Measurements from ENCODE around the gene EPM2A.

EPM2A gene

DNA sequence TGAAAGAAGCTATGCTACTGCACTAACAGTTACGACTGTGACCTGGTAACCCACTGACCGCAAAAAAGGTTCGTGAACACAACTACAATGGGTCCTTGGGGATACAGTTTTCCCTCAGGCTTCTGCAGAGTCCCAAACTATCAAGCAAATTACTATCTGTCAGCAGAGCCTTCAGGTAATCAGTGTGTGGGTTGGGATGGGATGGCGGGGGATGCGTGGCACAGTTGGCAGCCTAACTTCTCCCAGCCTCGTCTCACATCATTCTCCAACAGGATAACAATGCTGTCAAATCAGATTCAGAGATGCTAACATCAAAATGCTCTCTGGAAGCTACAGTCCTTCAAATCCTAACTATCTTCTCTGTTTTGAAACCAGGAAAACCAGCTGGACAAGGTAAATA, 102.3 kb downstream of the EPM2A start:
- Histone ChIP-seq H4K20me1 (ENCODE audit: low read depth, low read length) (no peaks in the 10 kb centered on the region), H3K79me2 (ENCODE audit: insufficient read depth, low read length) (no peaks in the 10 kb centered on the region), H3K4me2 (ENCODE audit: low read depth, low read length, poor library complexity, severe bottlenecking) (no peak overlapping the region), H3K27ac (ENCODE audit: low read depth, low read length) (no peak overlapping the region), H3K27me3 (ENCODE audit: low read length) (no peaks in the 10 kb centered on the region), H3K9me3 (ENCODE audit: insufficient read depth, low read length) (no peaks in the 10 kb centered on the region), H3F3A (ENCODE audit: insufficient read depth) (no peaks in the 10 kb centered on the region), H3K36me3 (ENCODE audit: low read length) (no peaks in the 10 kb centered on the region), H3K4me3 (ENCODE audit: insufficient read depth, low read length, poor library complexity, severe bottlenecking) (no peak overlapping the region), H3K9ac (ENCODE audit: low read length) (no peak overlapping the region), H2AFZ (ENCODE audit: low read depth, low read length, severe bottlenecking) (no peak overlapping the region), H3K9me2 (replicated peaks; ENCODE audit: insufficient read depth, low read length) (no peaks in the 10 kb centered on the region)
- TF ChIP-seq EZH2phosphoT487 (conservative IDR thresholded peaks at IDR 0.05; ENCODE audit: low read length): no peak
- TF ChIP-seq, protein P1, sequence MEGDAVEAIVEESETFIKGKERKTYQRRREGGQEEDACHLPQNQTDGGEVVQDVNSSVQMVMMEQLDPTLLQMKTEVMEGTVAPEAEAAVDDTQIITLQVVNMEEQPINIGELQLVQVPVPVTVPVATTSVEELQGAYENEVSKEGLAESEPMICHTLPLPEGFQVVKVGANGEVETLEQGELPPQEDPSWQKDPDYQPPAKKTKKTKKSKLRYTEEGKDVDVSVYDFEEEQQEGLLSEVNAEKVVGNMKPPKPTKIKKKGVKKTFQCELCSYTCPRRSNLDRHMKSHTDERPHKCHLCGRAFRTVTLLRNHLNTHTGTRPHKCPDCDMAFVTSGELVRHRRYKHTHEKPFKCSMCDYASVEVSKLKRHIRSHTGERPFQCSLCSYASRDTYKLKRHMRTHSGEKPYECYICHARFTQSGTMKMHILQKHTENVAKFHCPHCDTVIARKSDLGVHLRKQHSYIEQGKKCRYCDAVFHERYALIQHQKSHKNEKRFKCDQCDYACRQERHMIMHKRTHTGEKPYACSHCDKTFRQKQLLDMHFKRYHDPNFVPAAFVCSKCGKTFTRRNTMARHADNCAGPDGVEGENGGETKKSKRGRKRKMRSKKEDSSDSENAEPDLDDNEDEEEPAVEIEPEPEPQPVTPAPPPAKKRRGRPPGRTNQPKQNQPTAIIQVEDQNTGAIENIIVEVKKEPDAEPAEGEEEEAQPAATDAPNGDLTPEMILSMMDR (IDR thresholded peaks at IDR 0.05; ENCODE audit: insufficient read depth, low read length, poor library complexity, severe bottlenecking): no peak

DNA sequence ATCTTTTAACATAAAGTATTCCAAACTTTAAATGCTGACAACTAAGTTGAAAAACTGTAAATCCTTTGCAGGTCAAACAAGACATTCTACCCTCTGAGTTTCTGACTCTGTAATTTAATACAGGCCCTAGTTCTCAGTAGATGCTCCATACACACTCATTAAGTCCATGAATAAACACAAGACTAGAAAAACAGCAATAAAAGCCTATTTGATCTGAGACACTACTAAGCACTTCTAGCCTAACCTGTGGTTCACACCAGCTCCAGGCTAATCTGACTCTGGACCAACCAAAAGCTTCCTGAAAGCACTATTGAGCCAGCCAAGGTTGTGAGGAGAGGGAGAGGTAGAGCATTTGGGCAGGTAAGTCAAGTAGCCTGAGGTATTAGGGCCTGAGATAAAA, 103.9 kb downstream of the EPM2A start:
- Histone ChIP-seq H3K4me2 (ENCODE audit: low read depth, low read length, poor library complexity, severe bottlenecking) (no peak overlapping the region), H3K9me2 (replicated peaks; ENCODE audit: insufficient read depth, low read length) (no peaks in the 10 kb centered on the region), H3K27me3 (ENCODE audit: low read length) (no peaks in the 10 kb centered on the region), H2AFZ (ENCODE audit: low read depth, low read length, severe bottlenecking) (no peak overlapping the region), H3K9ac (ENCODE audit: low read length) (no peak overlapping the region), H3K9me3 (ENCODE audit: insufficient read depth, low read length) (no peaks in the 10 kb centered on the region), H3K36me3 (ENCODE audit: low read length) (no peaks in the 10 kb centered on the region), H3F3A (ENCODE audit: insufficient read depth) (no peaks in the 10 kb centered on the region), H3K79me2 (ENCODE audit: insufficient read depth, low read length) (no peaks in the 10 kb centered on the region), H3K4me3 (ENCODE audit: insufficient read depth, low read length, poor library complexity, severe bottlenecking) (no peak overlapping the region), H4K20me1 (ENCODE audit: low read depth, low read length) (no peaks in the 10 kb centered on the region), H3K27ac (ENCODE audit: low read depth, low read length) (no peak overlapping the region)
- no peak for TF ChIP-seq EZH2phosphoT487 (conservative IDR thresholded peaks at IDR 0.05; ENCODE audit: low read length)
- TF ChIP-seq, protein P1 (IDR thresholded peaks at IDR 0.05; ENCODE audit: insufficient read depth, low read length, poor library complexity, severe bottlenecking): no peak

DNA sequence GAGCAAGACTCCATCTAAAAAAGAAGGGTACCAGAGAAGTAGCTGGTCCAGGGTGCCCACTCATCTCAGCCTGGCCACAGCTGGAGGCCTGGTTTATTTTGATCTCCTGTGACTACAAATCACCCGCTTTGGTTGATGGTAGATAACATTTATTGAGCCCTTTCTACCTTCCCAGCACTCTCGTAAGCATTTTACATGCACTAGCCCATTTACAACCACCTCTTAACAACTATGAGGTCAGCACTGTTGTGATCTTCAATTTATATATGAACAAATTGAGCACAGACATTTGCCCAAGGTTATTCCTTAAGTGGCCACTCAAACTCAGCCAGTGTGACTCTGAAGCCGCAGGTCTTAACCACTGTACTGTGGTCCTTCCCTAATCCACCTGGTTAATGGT, 104.7 kb downstream of the EPM2A start:
- no peaks in the 10 kb centered on the region for H3K79me2 ChIP-seq (ENCODE audit: insufficient read depth, low read length)
- H3K27me3 ChIP-seq (ENCODE audit: low read length): no peaks in the 10 kb centered on the region
- H3F3A ChIP-seq (ENCODE audit: insufficient read depth): no peaks in the 10 kb centered on the region
- H3K4me3 ChIP-seq (ENCODE audit: insufficient read depth, low read length, poor library complexity, severe bottlenecking): no peak overlapping the region
- H3K4me2 ChIP-seq (ENCODE audit: low read depth, low read length, poor library complexity, severe bottlenecking): no peak overlapping the region
- H3K9me2 ChIP-seq (replicated peaks; ENCODE audit: insufficient read depth, low read length): no peaks in the 10 kb centered on the region
- no peaks in the 10 kb centered on the region for H4K20me1 ChIP-seq (ENCODE audit: low read depth, low read length)
- no peak overlapping the region for H3K9ac ChIP-seq (ENCODE audit: low read length)
- no peaks in the 10 kb centered on the region for H3K36me3 ChIP-seq (ENCODE audit: low read length)
- no peaks in the 10 kb centered on the region for H3K9me3 ChIP-seq (ENCODE audit: insufficient read depth, low read length)
- H3K27ac ChIP-seq (ENCODE audit: low read depth, low read length): no peak overlapping the region
- no peak for TF ChIP-seq EZH2phosphoT487 (conservative IDR thresholded peaks at IDR 0.05; ENCODE audit: low read length)
- TF ChIP-seq, protein P1 (IDR thresholded peaks at IDR 0.05; ENCODE audit: insufficient read depth, low read length, poor library complexity, severe bottlenecking): no peak
- H2AFZ ChIP-seq (ENCODE audit: low read depth, low read length, severe bottlenecking): no peak overlapping the region
